KBM-7 (cell line): Measurements from ENCODE around the gene NELL2.
A peak's percentile ranks its signal among the peaks of the same experiment; 100 is the strongest.
"Not testable (repeated sequence)": the region's sequence is repeated elsewhere in the genome, so short reads cannot be mapped to it uniquely, and the experiment has no call there.

Experiments
- DNase-seq: peaks from one replicate; pipeline ENCODE4 v3.0.0-alpha.2; 2015
- in situ Hi-C: fragments of 300-500 bp; cut with MboI; formaldehyde crosslinking; loops from 2 replicates; pipeline ENCODE4 v1.14.3; 2020; ENCODE audit warnings: low sequenced_read_pairs, low pct_unique_long_range_greater_than_20kb, mixed read lengths

The NELL2 gene

GRCh38 chr12:44795970-44796369, 80.1 kb downstream of the NELL2 start:
- in situ Hi-C loops, result no loop called here
- no peak for DNase-seq

GRCh38 chr12:44788731-44789130, 87.4 kb downstream of the NELL2 start:
- no peak for DNase-seq
- in situ Hi-C loops, result no loop called here

GRCh38 chr12:44780221-44780790, 95.8 kb downstream of the NELL2 start:
- no peak for DNase-seq
- in situ Hi-C loops, result no loop called here

- in situ Hi-C loops, result no loop called here
These were observed 96.3 kb downstream of the NELL2 start for GRCh38 chr12:44779766-44780165.

GRCh38 chr12:44778863-44779262, 97.3 kb downstream of the NELL2 start:
- no peak for DNase-seq
- in situ Hi-C loops, result no loop called here

More at GRCh38 chr12:44779766-44780165, 96.3 kb downstream of the NELL2 start:
- DNase-seq, result no peak

GRCh38 chr12:44777044-44777443, 99.1 kb downstream of the NELL2 start:
- no peak for DNase-seq
- in situ Hi-C loops, result no loop called here

- no peak for DNase-seq
- in situ Hi-C loops, result no loop called here
These were observed 100.2 kb downstream of the NELL2 start for GRCh38 chr12:44775901-44776300.

GRCh38 chr12:44774815-44775411, 101.2 kb downstream of the NELL2 start:
- in situ Hi-C loops, result no loop called here
- peak; percentile 37 for DNase-seq

GRCh38 chr12:44771485-44772021, 104.6 kb downstream of the NELL2 start:
- in situ Hi-C loops, result no loop called here
- DNase-seq, result no peak

- DNase-seq, result no peak
- in situ Hi-C loops, result no loop called here
These were observed 110.3 kb downstream of the NELL2 start for GRCh38 chr12:44765796-44766195.

GRCh38 chr12:44763021-44763420, 113.1 kb downstream of the NELL2 start:
- DNase-seq, result no peak
- in situ Hi-C loops, result no loop called here

- DNase-seq, result no peak
- in situ Hi-C loops, result no loop called here
These were observed 116.8 kb downstream of the NELL2 start for GRCh38 chr12:44759289-44759688.

GRCh38 chr12:44750468-44750867, 125.6 kb downstream of the NELL2 start:
- no peak for DNase-seq
- in situ Hi-C loops, result no loop called here

- no peak for DNase-seq
- in situ Hi-C loops, result no loop called here
These were observed 126.5 kb downstream of the NELL2 start for GRCh38 chr12:44749566-44749965.

- no peak for DNase-seq
- in situ Hi-C loops, result no loop called here
These were observed 127.1 kb downstream of the NELL2 start for GRCh38 chr12:44748950-44749468.

- in situ Hi-C loops, DNase-seq: not testable (repeated sequence)
These were observed 134.7 kb downstream of the NELL2 start for GRCh38 chr12:44741292-44741980.

- DNase-seq, result no peak
- in situ Hi-C loops, result no loop called here
These were observed 138.1 kb downstream of the NELL2 start for GRCh38 chr12:44738051-44738450.

- DNase-seq, result no peak
- in situ Hi-C loops, result no loop called here
These were observed 147.5 kb downstream of the NELL2 start for GRCh38 chr12:44728566-44728965.

- no peak for DNase-seq
- in situ Hi-C loops, result no loop called here
These were observed 155.8 kb downstream of the NELL2 start for GRCh38 chr12:44720265-44720664.

GRCh38 chr12:44717612-44718011, 158.5 kb downstream of the NELL2 start:
- DNase-seq, result no peak

More at GRCh38 chr12:44717612-44718011, 158.5 kb downstream of the NELL2 start:
- in situ Hi-C loops, result no loop called here
